ENCODE results near the gene ZNF69. TPM values are rescaled to one million over a fixed set of nuclear protein-coding genes. Genes with fewer than 3 reads are reported as not detected.
"Not testable (repeated sequence)": the region's sequence is repeated elsewhere in the genome, so short reads cannot be mapped to it uniquely, and the experiment has no call there.

The ZNF69 gene
- total RNA-seq, 1 experiment from 2014 or later: 6.4 TPM

DNA sequence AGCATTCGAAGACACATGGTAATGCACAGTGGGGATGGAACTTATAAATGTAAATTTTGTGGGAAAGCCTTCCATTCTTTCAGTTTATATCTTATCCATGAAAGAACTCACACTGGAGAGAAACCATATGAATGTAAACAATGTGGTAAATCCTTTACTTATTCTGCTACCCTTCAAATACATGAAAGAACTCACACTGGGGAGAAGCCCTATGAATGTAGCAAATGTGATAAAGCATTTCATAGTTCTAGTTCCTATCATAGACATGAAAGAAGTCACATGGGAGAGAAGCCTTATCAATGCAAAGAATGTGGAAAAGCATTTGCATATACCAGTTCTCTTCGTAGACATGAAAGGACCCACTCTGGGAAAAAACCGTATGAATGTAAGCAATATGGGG lies 61.1 kb downstream of the ZNF69 start:
- H3K27ac Mint-ChIP-seq (ENCODE audit: unreplicated experiment): no peak overlapping the region
- no peaks in the 10 kb centered on the region for H3K27me3 Mint-ChIP-seq (ENCODE audit: insufficient read depth, unreplicated experiment)
- Histone ChIP-seq H3K9me3 (peaks cover 36% of the 10 kb centered on the region), H3K27me3 (replicated peaks; ENCODE audit: control insufficient read depth, insufficient read depth, low read length) (no peaks in the 10 kb centered on the region), H3K36me3 (ENCODE audit: control insufficient read depth, insufficient read depth, low read length) (peaks cover 12% of the 10 kb centered on the region), H3K4me3 (ENCODE audit: low read depth, low read length) (no peak overlapping the region), H3K4me1 (no peaks in the 10 kb centered on the region)
- peaks cover 72% of the 10 kb centered on the region for H3K36me3 Mint-ChIP-seq (ENCODE audit: insufficient read depth, unreplicated experiment)
- peaks cover 18% of the 10 kb centered on the region for H3K9me3 Mint-ChIP-seq (ENCODE audit: unreplicated experiment)
- POLR2A ChIA-PET: no interaction called here
- BruUV-seq (replicated peaks): no TSS peak
- no peak overlapping the region for H3K4me3 Mint-ChIP-seq (ENCODE audit: unreplicated experiment)
- intact Hi-C loops (cut with micrococcal nuclease; ENCODE audit: unreplicated experiment): no loop called here
- no peaks in the 10 kb centered on the region for H3K4me1 Mint-ChIP-seq (ENCODE audit: low read depth, unreplicated experiment)
- CTCF ChIA-PET: no interaction called here
- no peak for DNase-seq
- TF ChIP-seq, protein P1, sequence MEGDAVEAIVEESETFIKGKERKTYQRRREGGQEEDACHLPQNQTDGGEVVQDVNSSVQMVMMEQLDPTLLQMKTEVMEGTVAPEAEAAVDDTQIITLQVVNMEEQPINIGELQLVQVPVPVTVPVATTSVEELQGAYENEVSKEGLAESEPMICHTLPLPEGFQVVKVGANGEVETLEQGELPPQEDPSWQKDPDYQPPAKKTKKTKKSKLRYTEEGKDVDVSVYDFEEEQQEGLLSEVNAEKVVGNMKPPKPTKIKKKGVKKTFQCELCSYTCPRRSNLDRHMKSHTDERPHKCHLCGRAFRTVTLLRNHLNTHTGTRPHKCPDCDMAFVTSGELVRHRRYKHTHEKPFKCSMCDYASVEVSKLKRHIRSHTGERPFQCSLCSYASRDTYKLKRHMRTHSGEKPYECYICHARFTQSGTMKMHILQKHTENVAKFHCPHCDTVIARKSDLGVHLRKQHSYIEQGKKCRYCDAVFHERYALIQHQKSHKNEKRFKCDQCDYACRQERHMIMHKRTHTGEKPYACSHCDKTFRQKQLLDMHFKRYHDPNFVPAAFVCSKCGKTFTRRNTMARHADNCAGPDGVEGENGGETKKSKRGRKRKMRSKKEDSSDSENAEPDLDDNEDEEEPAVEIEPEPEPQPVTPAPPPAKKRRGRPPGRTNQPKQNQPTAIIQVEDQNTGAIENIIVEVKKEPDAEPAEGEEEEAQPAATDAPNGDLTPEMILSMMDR (IDR thresholded peaks at IDR 0.05; ENCODE audit: insufficient read depth in 1 of 2, low read depth in 1 of 2, low read length in 1 of 2, severe bottlenecking in 1 of 2, unreplicated experiment in 1 of 2): no peak

DNA sequence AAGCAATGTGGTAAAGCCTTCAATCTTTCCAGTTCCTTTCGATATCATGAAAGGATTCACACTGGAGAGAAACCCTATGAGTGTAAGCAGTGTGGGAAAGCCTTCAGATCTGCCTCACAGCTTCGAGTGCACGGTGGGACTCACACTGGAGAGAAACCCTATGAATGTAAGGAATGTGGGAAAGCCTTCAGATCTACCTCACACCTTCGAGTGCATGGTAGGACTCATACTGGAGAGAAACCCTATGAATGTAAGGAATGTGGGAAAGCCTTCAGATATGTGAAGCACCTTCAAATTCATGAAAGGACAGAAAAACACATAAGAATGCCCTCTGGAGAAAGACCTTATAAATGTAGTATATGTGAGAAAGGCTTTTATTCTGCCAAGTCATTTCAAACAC lies 61.6 kb downstream of the ZNF69 start:
- Mint-ChIP-seq H3K4me1 (ENCODE audit: low read depth, unreplicated experiment) (no peaks in the 10 kb centered on the region), H3K36me3 (ENCODE audit: insufficient read depth, unreplicated experiment) (peaks cover 72% of the 10 kb centered on the region), H3K27me3 (ENCODE audit: insufficient read depth, unreplicated experiment) (no peaks in the 10 kb centered on the region), H3K9me3 (ENCODE audit: unreplicated experiment) (peaks cover 18% of the 10 kb centered on the region), H3K4me3 (ENCODE audit: unreplicated experiment) (no peak overlapping the region), H3K27ac (ENCODE audit: unreplicated experiment) (no peak overlapping the region)
- DNase-seq: no peak
- Histone ChIP-seq H3K4me1 (no peaks in the 10 kb centered on the region), H3K27me3 (replicated peaks; ENCODE audit: control insufficient read depth, insufficient read depth, low read length) (no peaks in the 10 kb centered on the region), H3K9me3 (peaks cover 31% of the 10 kb centered on the region), H3K36me3 (ENCODE audit: control insufficient read depth, insufficient read depth, low read length) (peaks cover 12% of the 10 kb centered on the region), H3K4me3 (ENCODE audit: low read depth, low read length) (no peak overlapping the region)
- BruUV-seq (replicated peaks): no TSS peak
- intact Hi-C loops (cut with micrococcal nuclease; ENCODE audit: unreplicated experiment): no loop called here
- TF ChIP-seq, protein P1 (IDR thresholded peaks at IDR 0.05; ENCODE audit: insufficient read depth in 1 of 2, low read depth in 1 of 2, low read length in 1 of 2, severe bottlenecking in 1 of 2, unreplicated experiment in 1 of 2): no peak
- ChIA-PET CTCF (no interaction called here), POLR2A (no interaction called here)

DNA sequence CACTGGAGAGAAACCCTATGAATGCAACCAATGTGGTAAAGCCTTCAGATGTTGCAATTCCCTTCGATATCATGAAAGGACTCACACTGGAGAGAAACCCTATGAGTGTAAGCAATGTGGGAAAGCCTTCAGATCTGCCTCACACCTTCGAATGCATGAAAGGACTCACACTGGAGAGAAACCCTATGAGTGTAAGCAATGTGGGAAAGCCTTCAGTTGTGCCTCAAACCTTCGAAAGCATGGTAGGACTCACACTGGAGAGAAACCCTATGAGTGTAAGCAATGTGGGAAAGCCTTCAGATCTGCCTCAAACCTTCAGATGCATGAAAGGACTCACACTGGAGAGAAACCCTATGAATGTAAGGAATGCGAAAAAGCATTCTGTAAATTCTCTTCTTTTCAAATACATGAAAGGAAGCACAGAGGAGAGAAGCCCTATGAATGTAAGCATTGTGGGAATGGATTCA lies 62.1 kb downstream of the ZNF69 start:
- POLR2A ChIA-PET; BruUV-seq (replicated peaks); H3K4me1 ChIP-seq; H3K27me3 ChIP-seq (replicated peaks; ENCODE audit: control insufficient read depth, insufficient read depth, low read length); H3K4me1 Mint-ChIP-seq (ENCODE audit: low read depth, unreplicated experiment); intact Hi-C loops (cut with micrococcal nuclease; ENCODE audit: unreplicated experiment); H3K27ac Mint-ChIP-seq (ENCODE audit: unreplicated experiment); H3K4me3 ChIP-seq (ENCODE audit: low read depth, low read length); H3K4me3 Mint-ChIP-seq (ENCODE audit: unreplicated experiment); CTCF ChIA-PET; DNase-seq; H3K27me3 Mint-ChIP-seq (ENCODE audit: insufficient read depth, unreplicated experiment): not testable (repeated sequence)
- Mint-ChIP-seq H3K9me3 (ENCODE audit: unreplicated experiment) (peaks cover 18% of the 10 kb centered on the region), H3K36me3 (ENCODE audit: insufficient read depth, unreplicated experiment) (peaks cover 72% of the 10 kb centered on the region)
- Histone ChIP-seq H3K9me3 (peaks cover 26% of the 10 kb centered on the region), H3K36me3 (ENCODE audit: control insufficient read depth, insufficient read depth, low read length) (peaks cover 12% of the 10 kb centered on the region)

DNA sequence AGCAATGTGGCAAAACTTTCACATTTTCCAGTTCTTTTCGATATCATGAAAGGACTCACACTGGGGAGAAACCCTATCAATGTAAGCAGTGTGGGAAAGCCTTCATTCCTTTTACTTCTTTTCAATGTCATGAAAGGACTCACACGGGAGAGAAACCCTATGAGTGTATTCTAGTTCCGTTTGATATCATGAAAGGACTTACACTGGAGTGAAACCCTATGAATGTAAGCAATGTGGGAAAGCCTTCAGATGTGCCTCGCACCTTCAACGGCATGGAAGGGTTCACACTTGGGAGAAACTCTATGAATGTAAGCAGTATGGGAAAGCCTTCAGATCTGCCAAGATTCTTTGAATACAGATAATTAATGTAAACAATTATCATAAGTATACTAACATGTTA lies 62.7 kb downstream of the ZNF69 start:
- Mint-ChIP-seq H3K4me1 (ENCODE audit: low read depth, unreplicated experiment) (no peaks in the 10 kb centered on the region), H3K27me3 (ENCODE audit: insufficient read depth, unreplicated experiment) (no peaks in the 10 kb centered on the region), H3K4me3 (ENCODE audit: unreplicated experiment) (no peak overlapping the region), H3K36me3 (ENCODE audit: insufficient read depth, unreplicated experiment) (peaks cover 72% of the 10 kb centered on the region), H3K9me3 (ENCODE audit: unreplicated experiment) (peaks cover 19% of the 10 kb centered on the region), H3K27ac (ENCODE audit: unreplicated experiment) (no peak overlapping the region)
- H3K4me3 ChIP-seq (ENCODE audit: low read depth, low read length): no peak overlapping the region
- peaks cover 11% of the 10 kb centered on the region for H3K36me3 ChIP-seq (ENCODE audit: control insufficient read depth, insufficient read depth, low read length)
- peaks cover 21% of the 10 kb centered on the region for H3K9me3 ChIP-seq
- ChIA-PET CTCF (no interaction called here), POLR2A (no interaction called here)
- intact Hi-C loops (cut with micrococcal nuclease; ENCODE audit: unreplicated experiment): no loop called here
- TF ChIP-seq, protein P1 (IDR thresholded peaks at IDR 0.05; ENCODE audit: insufficient read depth in 1 of 2, low read depth in 1 of 2, low read length in 1 of 2, severe bottlenecking in 1 of 2, unreplicated experiment in 1 of 2): no peak
- no peak for DNase-seq
- H3K27me3 ChIP-seq (replicated peaks; ENCODE audit: control insufficient read depth, insufficient read depth, low read length): no peaks in the 10 kb centered on the region
- no peaks in the 10 kb centered on the region for H3K4me1 ChIP-seq
- BruUV-seq (replicated peaks): no TSS peak

All from Caco-2 (cell line).